Type B pancreatic cell (in vitro differentiated cells): ENCODE data around the gene PPIL6. TPM values are rescaled to one million over a fixed set of nuclear protein-coding genes. Genes with fewer than 3 reads are reported as not detected.

Source experiments
- DNase-seq: peaks from one replicate; pipeline ENCODE4 v3.0.0; 2021; ENCODE audit warnings: mixed read lengths; ENCODE audit not compliant: unreplicated experiment; ENCODE audit errors: extremely low spot score
- H3K27ac Mint-ChIP-seq: 2 replicates; pipeline ENCODE4 v1.8.0; 2021; ENCODE audit warnings: mild to moderate bottlenecking, mixed read lengths
- H3K27me3 Mint-ChIP-seq: 2 replicates; pipeline ENCODE4 v1.8.0; 2021; ENCODE audit warnings: mixed read lengths
- H3K36me3 Mint-ChIP-seq: 2 replicates; pipeline ENCODE4 v1.8.0; 2021; ENCODE audit warnings: mixed read lengths
- H3K4me1 Mint-ChIP-seq: one replicate; pipeline ENCODE4 v1.8.0; 2021; ENCODE audit warnings: mixed read lengths; ENCODE audit not compliant: unreplicated experiment
- H3K4me3 Mint-ChIP-seq: 2 replicates; pipeline ENCODE4 v1.8.0; 2021; ENCODE audit warnings: mild to moderate bottlenecking, mixed read lengths
- H3K9me3 Mint-ChIP-seq: 2 replicates; pipeline ENCODE4 v1.8.0; 2021; ENCODE audit warnings: mixed read lengths
- total RNA-seq: library from RNA; stranded (reverse); gene quantifications from 2 replicates; pipeline ENCODE4 v1.2.1, GENCODE V29; 2021; ENCODE audit warnings: low replicate concordance
- TF ChIP-seq, protein P1 (sequence below): fragments of 200-600 bp; sonication (generic); conservative IDR thresholded peaks from 2 replicates; pipeline ENCODE4 v1.5.0; 2021; ENCODE audit warnings: antibody characterized with exemption, mild to moderate bottlenecking

Gene PPIL6
- total RNA-seq, 1 donor from 2014 or later: 6.1 TPM

DNA sequence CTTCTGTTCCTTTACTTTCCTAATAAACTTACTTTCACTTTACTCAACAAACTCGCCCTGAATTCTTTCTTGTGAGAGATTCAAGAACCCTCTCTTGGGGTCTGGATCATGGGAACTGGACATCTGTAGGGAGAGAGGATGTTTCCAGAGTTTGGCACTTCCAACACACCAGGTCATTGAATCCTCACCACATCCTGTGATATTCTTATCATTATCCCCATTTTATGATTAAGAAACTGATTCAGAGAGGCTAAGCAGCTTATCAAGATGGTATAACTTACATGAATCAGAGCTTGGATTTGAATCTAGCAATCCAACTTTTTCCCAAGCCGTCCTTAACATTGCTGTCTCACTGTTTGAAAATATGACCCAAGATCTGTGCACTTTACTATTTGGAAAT, 15.5 kb downstream of the PPIL6 start:
- Mint-ChIP-seq H3K36me3 (no peaks in the 10 kb centered on the region), H3K27ac (no peak overlapping the region), H3K4me1 (peaks cover 3% of the 10 kb centered on the region), H3K4me3 (no peak overlapping the region), H3K27me3 (no peaks in the 10 kb centered on the region), H3K9me3 (no peaks in the 10 kb centered on the region)
- DNase-seq: no peak
- TF ChIP-seq, protein P1, sequence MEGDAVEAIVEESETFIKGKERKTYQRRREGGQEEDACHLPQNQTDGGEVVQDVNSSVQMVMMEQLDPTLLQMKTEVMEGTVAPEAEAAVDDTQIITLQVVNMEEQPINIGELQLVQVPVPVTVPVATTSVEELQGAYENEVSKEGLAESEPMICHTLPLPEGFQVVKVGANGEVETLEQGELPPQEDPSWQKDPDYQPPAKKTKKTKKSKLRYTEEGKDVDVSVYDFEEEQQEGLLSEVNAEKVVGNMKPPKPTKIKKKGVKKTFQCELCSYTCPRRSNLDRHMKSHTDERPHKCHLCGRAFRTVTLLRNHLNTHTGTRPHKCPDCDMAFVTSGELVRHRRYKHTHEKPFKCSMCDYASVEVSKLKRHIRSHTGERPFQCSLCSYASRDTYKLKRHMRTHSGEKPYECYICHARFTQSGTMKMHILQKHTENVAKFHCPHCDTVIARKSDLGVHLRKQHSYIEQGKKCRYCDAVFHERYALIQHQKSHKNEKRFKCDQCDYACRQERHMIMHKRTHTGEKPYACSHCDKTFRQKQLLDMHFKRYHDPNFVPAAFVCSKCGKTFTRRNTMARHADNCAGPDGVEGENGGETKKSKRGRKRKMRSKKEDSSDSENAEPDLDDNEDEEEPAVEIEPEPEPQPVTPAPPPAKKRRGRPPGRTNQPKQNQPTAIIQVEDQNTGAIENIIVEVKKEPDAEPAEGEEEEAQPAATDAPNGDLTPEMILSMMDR: no peak

DNA sequence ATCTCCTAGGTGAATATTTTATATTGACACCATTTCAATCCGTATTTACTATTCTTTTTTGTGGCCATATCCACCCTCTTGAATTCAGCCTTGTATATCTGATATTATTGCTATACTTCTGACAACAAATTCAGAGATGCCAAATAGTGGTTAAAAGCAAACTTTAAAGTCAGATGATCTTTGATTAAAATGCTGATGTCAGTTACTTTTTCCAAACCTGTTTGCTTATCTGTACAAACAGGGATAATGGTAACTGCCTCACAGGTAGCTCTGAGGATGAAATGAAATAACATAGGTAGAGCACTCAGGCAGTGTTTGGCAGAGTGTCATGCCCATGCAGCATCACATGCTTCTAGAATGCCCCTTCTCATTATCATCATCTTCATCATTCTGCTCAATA, 19.2 kb downstream of the PPIL6 start:
- Mint-ChIP-seq H3K27me3 (no peaks in the 10 kb centered on the region), H3K9me3 (no peaks in the 10 kb centered on the region), H3K4me1 (peaks cover 3% of the 10 kb centered on the region), H3K27ac (peak overlapping the region; percentile 55), H3K36me3 (peaks cover 4% of the 10 kb centered on the region), H3K4me3 (no peak overlapping the region)
- TF ChIP-seq, protein P1: no peak
- no peak for DNase-seq

DNA sequence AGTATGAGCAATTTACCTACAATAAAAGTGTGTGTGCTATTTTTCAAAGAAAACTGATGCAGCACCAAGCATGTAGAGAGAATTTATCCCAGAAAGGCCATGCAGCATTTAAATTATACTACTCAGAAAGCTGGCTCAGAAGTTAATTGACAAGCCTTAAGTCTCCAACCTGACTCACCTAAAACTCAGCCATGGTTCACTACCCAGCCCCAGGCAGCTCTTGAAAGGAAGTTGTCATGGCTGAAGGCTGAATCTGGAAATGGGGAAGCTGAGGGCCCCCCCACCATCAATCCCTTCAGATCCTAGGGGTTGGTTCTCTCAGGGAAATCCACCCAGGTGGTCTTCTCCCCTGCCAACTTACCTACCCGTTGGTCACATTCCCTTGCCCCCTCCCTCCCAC, 19.7 kb downstream of the PPIL6 start:
- Mint-ChIP-seq H3K36me3 (peaks cover 4% of the 10 kb centered on the region), H3K4me1 (peaks cover 3% of the 10 kb centered on the region), H3K4me3 (no peak overlapping the region), H3K27me3 (no peaks in the 10 kb centered on the region), H3K27ac (peak overlapping the region; percentile 55), H3K9me3 (no peaks in the 10 kb centered on the region)
- no peak for DNase-seq
- TF ChIP-seq, protein P1: no peak

DNA sequence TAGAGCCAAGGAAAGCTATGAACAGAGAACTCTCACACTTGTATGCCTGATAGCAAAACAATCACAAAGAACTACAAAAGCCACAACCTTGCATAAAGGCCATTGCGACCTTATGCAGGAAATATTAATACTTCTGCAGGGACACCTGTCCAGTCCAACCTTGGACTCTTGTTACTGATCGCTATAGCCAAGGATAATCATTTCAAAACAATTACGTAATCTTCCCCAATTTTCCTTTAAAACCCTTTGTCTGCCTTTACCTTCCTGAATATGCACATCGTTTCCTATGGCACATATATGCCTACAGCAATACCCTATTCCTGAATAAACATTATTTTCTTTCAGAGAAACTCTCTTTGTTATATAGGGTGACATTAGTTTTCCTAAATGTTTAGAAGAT, 22.8 kb downstream of the PPIL6 start:
- no peak for DNase-seq
- Mint-ChIP-seq H3K27ac (no peak overlapping the region), H3K9me3 (no peaks in the 10 kb centered on the region), H3K4me3 (no peak overlapping the region), H3K4me1 (peaks cover 3% of the 10 kb centered on the region), H3K36me3 (peaks cover 8% of the 10 kb centered on the region), H3K27me3 (no peaks in the 10 kb centered on the region)
- TF ChIP-seq, protein P1: no peak

DNA sequence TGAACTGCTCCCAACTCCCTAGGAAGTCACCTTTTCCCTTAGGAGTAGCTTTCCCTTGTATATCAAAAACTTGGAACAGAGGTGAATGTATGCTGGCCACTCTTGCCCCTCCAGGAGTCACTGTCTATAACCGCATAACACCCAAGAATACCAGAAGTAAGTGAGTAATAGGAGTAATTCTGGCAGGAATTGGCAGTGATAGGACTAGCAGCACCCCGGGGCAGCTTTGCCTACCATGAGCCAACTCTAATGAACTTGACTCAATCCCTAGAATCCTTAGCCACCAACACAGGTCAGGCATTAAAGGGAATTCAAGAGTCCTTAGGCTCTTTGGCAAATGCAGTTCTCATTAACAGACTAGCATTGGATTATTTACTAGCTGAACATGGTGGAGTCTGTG, 29.4 kb downstream of the PPIL6 start:
- H3K27me3 Mint-ChIP-seq: no peaks in the 10 kb centered on the region
- no peaks in the 10 kb centered on the region for H3K4me1 Mint-ChIP-seq
- no peak overlapping the region for H3K4me3 Mint-ChIP-seq
- DNase-seq: no peak
- peaks cover 11% of the 10 kb centered on the region for H3K36me3 Mint-ChIP-seq
- H3K9me3 Mint-ChIP-seq: no peaks in the 10 kb centered on the region
- TF ChIP-seq, protein P1: no peak
- no peak overlapping the region for H3K27ac Mint-ChIP-seq

DNA sequence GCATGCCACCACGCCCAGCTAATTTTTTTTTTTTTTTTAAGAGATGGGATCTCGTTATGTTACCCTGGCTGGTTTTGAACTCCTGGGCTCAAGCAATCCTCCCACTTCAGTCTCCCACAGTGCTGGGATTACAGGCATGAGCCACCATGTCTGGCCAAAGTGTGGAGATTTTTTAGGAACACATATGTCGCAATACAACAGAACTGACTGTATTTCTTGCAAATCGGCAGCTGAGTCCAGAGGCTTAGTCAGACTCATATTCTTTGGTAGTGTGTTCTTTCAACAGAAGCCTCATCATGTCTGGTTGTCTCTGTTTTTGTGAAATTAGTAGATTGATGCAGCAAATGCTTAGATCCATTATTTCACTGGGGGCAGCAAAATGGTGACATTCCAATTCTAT, 34.2 kb downstream of the PPIL6 start:
- H3K4me1 Mint-ChIP-seq: no peaks in the 10 kb centered on the region
- TF ChIP-seq, protein P1: no peak
- H3K27me3 Mint-ChIP-seq: no peaks in the 10 kb centered on the region
- H3K4me3 Mint-ChIP-seq: no peak overlapping the region
- H3K9me3 Mint-ChIP-seq: no peaks in the 10 kb centered on the region
- no peak overlapping the region for H3K27ac Mint-ChIP-seq
- DNase-seq: no peak
- peaks cover 3% of the 10 kb centered on the region for H3K36me3 Mint-ChIP-seq
